Measurements from ENCODE around the gene TMEM132E. TPM values are rescaled to one million over a fixed set of nuclear protein-coding genes. Genes with fewer than 3 reads are reported as not detected.
A peak's percentile ranks its signal among the peaks of the same experiment; 100 is the strongest.

Gene TMEM132E
- total and polyA plus RNA-seq, 11 donors: 0.04 to 0.20 (median 0.09) TPM; not detected in 8

- DNase-seq (peak in 1 of 5 donors; percentile 44), ATAC-seq (no peak)
- no peaks in the 10 kb centered on the region for H3K9me3 ChIP-seq
- H3K27ac ChIP-seq: no peak overlapping the region
- no peak overlapping the region for H3K4me3 ChIP-seq
- TF ChIP-seq CTCF (IDR thresholded peaks at IDR 0.05) (peak; percentile 63 to 91 (median 79)), POLR2A (IDR thresholded peaks at IDR 0.05) (no peak)
- peaks cover 0 to 58% (median 15%) of the 10 kb centered on the region in 9 donors for H3K27me3 ChIP-seq
- intact Hi-C loops (cut with DNase I): loop anchor here (2.0 to 10.0 kb wide), 9 partner anchors 92 to 999 kb away; partner anchors contain the start of genes RAD51D (in 5 of the 10) and FNDC8 (in 1 of the 10)
- no peaks in the 10 kb centered on the region for H3K36me3 ChIP-seq
- no peaks in the 10 kb centered on the region for H3K4me1 ChIP-seq
- 4 to 10% (median 8%) methylated on average over 8 of the region's 8 CpGs for WGBS, 4 donors
These were observed 36.6 kb upstream of the TMEM132E start for GRCh38 chr17:34542700-34543336.

- peaks cover 0 to 60% (median 11%) of the 10 kb centered on the region in 9 donors for H3K27me3 ChIP-seq
- intact Hi-C loops (cut with DNase I): loop anchor here in 7 of 10 donors (5.0 to 10.0 kb wide), 5 partner anchors 87 to 570 kb away; partner anchors contain the start of gene RAD51D (in 1 of the 7)
These were observed 31.8 kb upstream of the TMEM132E start for GRCh38 chr17:34547453-34548063.

GRCh38 chr17:34549966-34550365 lies 29.4 kb upstream of the TMEM132E start:
- H3K36me3 ChIP-seq: no peaks in the 10 kb centered on the region
- H3K4me1 ChIP-seq: no peaks in the 10 kb centered on the region
- H3K27ac ChIP-seq: no peak overlapping the region
- TF ChIP-seq POLR2A (IDR thresholded peaks at IDR 0.05) (no peak), CTCF (IDR thresholded peaks at IDR 0.05) (no peak)
- intact Hi-C loops (cut with DNase I): loop anchor here in 7 of 10 donors (5.0 to 10.0 kb wide), 6 partner anchors 65 to 567 kb away; partner anchors contain the start of gene RAD51D (in 1 of the 7)
- ATAC-seq (no peak), DNase-seq (no peak)
- no peak overlapping the region for H3K4me3 ChIP-seq
- no peaks in the 10 kb centered on the region for H3K9me3 ChIP-seq
- WGBS, 4 donors: 59 to 67% (median 62%) methylated on average over 6 of the region's 6 CpGs
- H3K27me3 ChIP-seq: peaks cover 0 to 60% (median 19%) of the 10 kb centered on the region in 9 donors

More at GRCh38 chr17:34547453-34548063, 31.8 kb upstream of the TMEM132E start:
- no peaks in the 10 kb centered on the region for H3K4me1 ChIP-seq
- ATAC-seq (no peak), DNase-seq (no peak)
- TF ChIP-seq CTCF (IDR thresholded peaks at IDR 0.05) (no peak), POLR2A (IDR thresholded peaks at IDR 0.05) (no peak)
- no peaks in the 10 kb centered on the region for H3K9me3 ChIP-seq
- H3K36me3 ChIP-seq: no peaks in the 10 kb centered on the region
- WGBS, 4 donors: 34 to 50% (median 47%) methylated on average over 3 of the region's 3 CpGs
- H3K27ac ChIP-seq: no peak overlapping the region
- H3K4me3 ChIP-seq: no peak overlapping the region

GRCh38 chr17:34553907-34554306 lies 25.5 kb upstream of the TMEM132E start:
- no peak for ATAC-seq
- WGBS, 4 donors: 73 to 77% (median 74%) methylated on average over 4 of the region's 4 CpGs
- H3K27me3 ChIP-seq: peaks cover 2 to 60% (median 12%) of the 10 kb centered on the region in 9 donors

More at GRCh38 chr17:34553907-34554306, 25.5 kb upstream of the TMEM132E start:
- Histone ChIP-seq H3K4me1 (no peaks in the 10 kb centered on the region), H3K9me3 (no peaks in the 10 kb centered on the region), H3K27ac (no peak overlapping the region), H3K36me3 (no peaks in the 10 kb centered on the region), H3K4me3 (no peak overlapping the region)
- intact Hi-C loops (cut with DNase I): loop anchor here in 2 of 10 donors (10.0 kb wide), 2 partner anchors 61 to 81 kb away; no protein-coding TSS in a partner anchor
- no peak for DNase-seq
- no peak for TF ChIP-seq POLR2A (IDR thresholded peaks at IDR 0.05)
- TF ChIP-seq CTCF (IDR thresholded peaks at IDR 0.05): no peak
